Measurements from ENCODE around the gene PCED1A. TPM values are rescaled to one million over a fixed set of nuclear protein-coding genes. Genes with fewer than 3 reads are reported as not detected.
A peak's percentile ranks its signal among the peaks of the same experiment; 100 is the strongest.

Gene PCED1A
- total and polyA plus RNA-seq, 2 donors from 2014 or later = 43.6 to 47.7 TPM

DNA sequence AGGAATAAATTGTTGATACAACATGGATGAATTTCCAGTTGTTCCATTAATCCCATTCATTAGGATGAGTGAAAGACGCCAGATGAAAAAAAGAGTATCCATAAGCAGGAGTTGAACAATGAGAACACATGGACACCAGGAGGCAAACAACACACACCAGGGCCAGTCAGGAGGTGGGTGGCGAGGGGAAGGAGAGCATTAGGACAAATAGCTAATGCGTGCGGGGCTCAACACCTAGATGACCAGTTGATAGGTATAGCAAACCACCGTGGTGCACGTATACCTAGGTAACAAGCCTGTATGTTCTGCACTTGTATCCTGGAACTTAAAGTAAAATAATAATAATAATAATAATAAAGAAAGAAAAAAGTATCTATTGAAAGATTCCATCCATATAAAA is 11.1 kb downstream of the PCED1A start:
- Histone ChIP-seq H3K9ac (ENCODE audit: low read length in 3 of 3) (no peak overlapping the region), H3K4me3 (ENCODE audit: low read length in 3 of 3) (no peak overlapping the region), H3K27ac (ENCODE audit: low read depth in 2 of 2, low read length in 2 of 2) (no peak overlapping the region), H3K27me3 (ENCODE audit: control insufficient read depth, insufficient read depth, low read length) (no peaks in the 10 kb centered on the region), H3K4me1 (ENCODE audit: control insufficient read depth in 2 of 3, insufficient read depth in 2 of 3, low read depth in 1 of 3, low read length in 3 of 3) (no peaks in the 10 kb centered on the region), H3K9me3 (ENCODE audit: control insufficient read depth in 2 of 3, insufficient read depth in 1 of 3, low read length in 3 of 3) (no peaks in the 10 kb centered on the region), H3K36me3 (ENCODE audit: control insufficient read depth in 2 of 3, insufficient read depth in 3 of 3, low read length in 3 of 3) (no peaks in the 10 kb centered on the region)
- DNase-seq (peak in 2 of 5 donors; percentile 10 to 28), FAIRE-seq (no peak)
- intact Hi-C loops (cut with DNase I) = no loop called here
- TF ChIP-seq, protein P1, sequence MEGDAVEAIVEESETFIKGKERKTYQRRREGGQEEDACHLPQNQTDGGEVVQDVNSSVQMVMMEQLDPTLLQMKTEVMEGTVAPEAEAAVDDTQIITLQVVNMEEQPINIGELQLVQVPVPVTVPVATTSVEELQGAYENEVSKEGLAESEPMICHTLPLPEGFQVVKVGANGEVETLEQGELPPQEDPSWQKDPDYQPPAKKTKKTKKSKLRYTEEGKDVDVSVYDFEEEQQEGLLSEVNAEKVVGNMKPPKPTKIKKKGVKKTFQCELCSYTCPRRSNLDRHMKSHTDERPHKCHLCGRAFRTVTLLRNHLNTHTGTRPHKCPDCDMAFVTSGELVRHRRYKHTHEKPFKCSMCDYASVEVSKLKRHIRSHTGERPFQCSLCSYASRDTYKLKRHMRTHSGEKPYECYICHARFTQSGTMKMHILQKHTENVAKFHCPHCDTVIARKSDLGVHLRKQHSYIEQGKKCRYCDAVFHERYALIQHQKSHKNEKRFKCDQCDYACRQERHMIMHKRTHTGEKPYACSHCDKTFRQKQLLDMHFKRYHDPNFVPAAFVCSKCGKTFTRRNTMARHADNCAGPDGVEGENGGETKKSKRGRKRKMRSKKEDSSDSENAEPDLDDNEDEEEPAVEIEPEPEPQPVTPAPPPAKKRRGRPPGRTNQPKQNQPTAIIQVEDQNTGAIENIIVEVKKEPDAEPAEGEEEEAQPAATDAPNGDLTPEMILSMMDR (IDR thresholded peaks at IDR 0.05; ENCODE audit: borderline replicate concordance, extremely low read depth, insufficient read depth) = no peak

DNA sequence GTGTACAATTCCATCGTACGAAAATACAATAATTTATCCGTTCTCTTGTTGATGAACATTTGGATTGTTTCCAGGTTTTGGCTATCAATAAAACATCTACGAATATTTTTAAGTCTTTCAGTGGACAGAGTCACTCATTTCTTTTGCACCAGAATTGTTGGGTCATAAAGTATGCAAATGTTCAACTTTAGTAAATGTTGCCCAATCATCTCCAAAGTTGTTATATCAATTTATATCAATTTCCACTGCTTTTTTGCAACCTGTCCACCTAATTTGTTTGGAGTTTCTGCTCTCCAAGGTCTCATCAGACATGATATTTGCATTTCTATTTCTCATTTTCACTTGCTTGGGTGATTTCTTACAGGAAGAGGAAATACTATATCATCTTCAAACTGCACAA is 13.8 kb downstream of the PCED1A start:
- no peak overlapping the region for H3K27ac ChIP-seq (ENCODE audit: low read depth in 2 of 2, low read length in 2 of 2)
- H3K9me3 ChIP-seq (ENCODE audit: control insufficient read depth in 2 of 3, insufficient read depth in 1 of 3, low read length in 3 of 3) = no peaks in the 10 kb centered on the region
- H3K4me1 ChIP-seq (ENCODE audit: control insufficient read depth in 2 of 3, insufficient read depth in 2 of 3, low read depth in 1 of 3, low read length in 3 of 3) = no peaks in the 10 kb centered on the region
- H3K4me3 ChIP-seq (ENCODE audit: low read length in 3 of 3) = no peak overlapping the region
- H3K9ac ChIP-seq (ENCODE audit: low read length in 3 of 3) = no peak overlapping the region
- H3K36me3 ChIP-seq (ENCODE audit: control insufficient read depth in 2 of 3, insufficient read depth in 3 of 3, low read length in 3 of 3) = no peaks in the 10 kb centered on the region
- H3K27me3 ChIP-seq (ENCODE audit: control insufficient read depth, insufficient read depth, low read length) = no peaks in the 10 kb centered on the region
- intact Hi-C loops (cut with DNase I) = no loop called here
- no peak for FAIRE-seq
- TF ChIP-seq, protein P1 (IDR thresholded peaks at IDR 0.05; ENCODE audit: borderline replicate concordance, extremely low read depth, insufficient read depth) = no peak
- no peak for DNase-seq

DNA sequence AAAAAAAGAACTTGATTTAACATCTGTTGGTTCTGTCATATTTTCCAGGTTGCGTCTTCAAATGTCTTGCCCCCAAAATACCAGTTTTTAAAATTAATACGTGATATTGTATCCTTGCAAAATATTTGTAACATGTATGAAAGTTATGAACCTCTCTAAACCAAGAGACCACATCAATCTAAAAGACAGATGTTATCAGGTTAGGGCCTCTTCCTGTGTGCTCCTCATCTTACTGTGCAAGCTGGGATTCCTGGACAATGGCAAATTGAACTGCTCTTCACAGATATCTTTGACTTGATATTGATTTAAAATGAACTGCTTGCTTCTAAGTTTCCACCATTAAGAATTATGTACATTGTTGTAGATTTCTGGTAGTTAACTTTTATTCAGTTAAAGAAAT is 14.7 kb downstream of the PCED1A start:
- Histone ChIP-seq H3K27me3 (ENCODE audit: control insufficient read depth, insufficient read depth, low read length) (no peaks in the 10 kb centered on the region), H3K27ac (ENCODE audit: low read depth in 2 of 2, low read length in 2 of 2) (no peak overlapping the region), H3K9me3 (ENCODE audit: control insufficient read depth in 2 of 3, insufficient read depth in 1 of 3, low read length in 3 of 3) (no peaks in the 10 kb centered on the region), H3K4me3 (ENCODE audit: low read length in 3 of 3) (no peak overlapping the region), H3K9ac (ENCODE audit: low read length in 3 of 3) (no peak overlapping the region), H3K4me1 (ENCODE audit: control insufficient read depth in 2 of 3, insufficient read depth in 2 of 3, low read depth in 1 of 3, low read length in 3 of 3) (no peaks in the 10 kb centered on the region), H3K36me3 (ENCODE audit: control insufficient read depth in 2 of 3, insufficient read depth in 3 of 3, low read length in 3 of 3) (no peaks in the 10 kb centered on the region)
- DNase-seq = no peak
- intact Hi-C loops (cut with DNase I) = no loop called here
- FAIRE-seq = no peak
- TF ChIP-seq, protein P1 (IDR thresholded peaks at IDR 0.05; ENCODE audit: borderline replicate concordance, extremely low read depth, insufficient read depth) = no peak

DNA sequence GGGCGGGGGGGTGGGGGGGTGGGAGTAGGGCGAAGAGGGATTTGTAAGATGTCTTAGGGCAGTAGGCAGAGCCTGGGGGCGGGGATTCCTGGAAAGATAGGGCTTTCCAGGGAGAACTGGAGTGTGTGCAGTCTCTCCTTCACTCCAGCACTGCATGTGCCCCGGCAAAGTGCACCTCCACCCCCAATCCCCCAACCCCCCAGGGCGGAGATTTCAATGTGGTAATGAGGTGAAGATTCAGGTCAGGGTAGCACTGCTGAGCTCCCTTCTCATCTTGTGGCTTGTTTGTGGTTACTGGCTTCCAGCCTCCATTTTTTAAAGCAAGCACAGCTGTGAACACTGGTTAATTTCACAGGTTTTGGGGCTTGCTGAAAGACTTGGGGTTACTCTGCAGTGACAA is 18.4 kb downstream of the PCED1A start:
- TF ChIP-seq, protein P1 (IDR thresholded peaks at IDR 0.05; ENCODE audit: borderline replicate concordance, extremely low read depth, insufficient read depth) = no peak
- peak in 2 of 5 donors; percentile 31 to 60 for DNase-seq
- Histone ChIP-seq H3K36me3 (ENCODE audit: control insufficient read depth in 2 of 3, insufficient read depth in 3 of 3, low read length in 3 of 3) (no peaks in the 10 kb centered on the region), H3K4me3 (ENCODE audit: low read length in 3 of 3) (no peak overlapping the region), H3K27me3 (ENCODE audit: control insufficient read depth, insufficient read depth, low read length) (no peaks in the 10 kb centered on the region), H3K9me3 (ENCODE audit: control insufficient read depth in 2 of 3, insufficient read depth in 1 of 3, low read length in 3 of 3) (no peaks in the 10 kb centered on the region), H3K4me1 (ENCODE audit: control insufficient read depth in 2 of 3, insufficient read depth in 2 of 3, low read depth in 1 of 3, low read length in 3 of 3) (no peaks in the 10 kb centered on the region), H3K9ac (ENCODE audit: low read length in 3 of 3) (no peak overlapping the region), H3K27ac (ENCODE audit: low read depth in 2 of 2, low read length in 2 of 2) (no peak overlapping the region)
- FAIRE-seq = no peak
- intact Hi-C loops (cut with DNase I) = no loop called here

Data from kidney (tissue), 14 donors.